Measurements from ENCODE around the gene TECPR1.
"Not testable (repeated sequence)": the region's sequence is repeated elsewhere in the genome, so short reads cannot be mapped to it uniquely, and the experiment has no call there.

Gene TECPR1

GRCh38 chr7:98225913-98226614, 26.0 kb downstream of the TECPR1 start:
- no peak for FAIRE-seq

- no peak for FAIRE-seq
Measured at GRCh38 chr7:98224701-98225181, 27.3 kb downstream of the TECPR1 start.

GRCh38 chr7:98223898-98224700, 27.9 kb downstream of the TECPR1 start:
- no peak for FAIRE-seq

- no peak for FAIRE-seq
Measured at GRCh38 chr7:98223351-98223897, 28.6 kb downstream of the TECPR1 start.

- FAIRE-seq, result no peak
Measured at GRCh38 chr7:98222533-98223195, 29.4 kb downstream of the TECPR1 start.

- no peak for FAIRE-seq
Measured at GRCh38 chr7:98221611-98222532, 30.2 kb downstream of the TECPR1 start.

- not testable (repeated sequence) for FAIRE-seq
Measured at GRCh38 chr7:98219382-98219781, 32.6 kb downstream of the TECPR1 start.

DNA sequence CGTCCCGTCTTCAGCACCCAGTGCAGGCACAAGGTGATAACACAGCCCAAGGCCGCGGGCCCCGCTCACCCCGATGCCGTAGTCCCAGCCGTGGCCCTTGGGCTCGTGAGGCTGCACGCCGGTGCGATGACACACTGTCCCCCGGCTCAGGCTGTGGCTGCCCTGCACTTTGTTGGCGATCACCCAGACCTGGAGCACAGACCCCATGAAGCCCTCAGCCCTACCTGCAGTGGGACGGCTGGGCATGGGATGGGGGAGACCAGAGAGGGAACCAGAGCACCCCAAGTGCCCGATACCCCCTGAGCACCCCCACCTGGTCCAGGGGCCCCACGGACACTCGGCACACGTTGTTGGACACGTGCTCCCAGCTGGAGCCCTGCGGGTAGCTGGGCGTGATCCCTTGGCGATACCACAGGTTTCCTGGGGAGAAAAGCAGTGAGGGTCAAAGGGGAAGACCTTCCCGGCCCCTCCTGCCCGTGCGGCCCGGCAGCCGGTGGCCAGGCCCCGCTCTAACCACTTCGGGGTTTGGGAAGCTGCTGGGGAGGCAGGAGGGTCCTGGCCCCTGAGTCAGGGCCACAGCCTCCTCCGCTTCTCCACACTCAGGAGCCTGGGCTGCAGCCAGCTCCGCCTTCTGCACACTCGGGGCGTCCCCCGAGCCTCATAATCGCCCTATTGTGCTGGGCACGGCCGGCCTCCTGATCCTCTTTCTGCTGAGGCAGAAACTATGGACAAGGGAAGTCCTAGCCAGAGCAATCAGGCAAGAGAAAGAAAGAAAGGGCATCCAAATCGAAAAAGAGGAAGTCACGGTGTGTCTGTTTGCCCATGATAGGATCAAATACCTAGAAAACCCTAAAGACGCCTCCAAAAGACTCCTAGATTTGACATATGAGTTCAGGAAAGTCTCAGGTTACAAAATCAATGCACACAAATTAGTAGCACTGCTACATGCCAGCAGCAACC, 34.1 kb downstream of the TECPR1 start:
- FAIRE-seq, result no peak

GRCh38 chr7:98216941-98217622, 35.0 kb downstream of the TECPR1 start:
- FAIRE-seq, result no peak

- no peak for FAIRE-seq
Measured at GRCh38 chr7:98215561-98216495, 36.2 kb downstream of the TECPR1 start.

DNA sequence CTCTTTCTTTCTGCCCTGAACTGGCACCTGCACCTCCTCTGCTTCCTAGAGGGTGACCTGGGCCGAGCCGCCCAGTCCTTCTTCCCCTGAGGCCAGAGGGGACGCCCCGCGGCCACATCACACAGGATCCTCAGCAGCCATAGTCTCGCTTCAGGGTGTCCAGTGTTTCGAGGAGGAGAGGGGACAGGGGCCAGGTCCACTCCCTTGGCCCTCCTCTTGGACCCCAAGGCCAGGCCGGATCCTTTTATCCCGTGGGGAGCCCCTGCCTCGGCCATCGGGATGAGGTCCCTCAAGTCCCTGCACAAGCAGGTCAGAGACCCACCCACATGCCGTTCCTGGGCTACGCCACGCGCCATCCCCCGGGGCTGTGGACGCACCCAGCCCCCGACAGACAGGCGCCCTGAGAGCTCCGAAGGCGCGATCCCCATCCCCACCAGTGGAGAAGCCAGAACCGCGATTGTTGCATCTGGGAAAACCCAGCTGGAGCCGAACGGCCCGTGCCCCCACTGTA, 37.2 kb downstream of the TECPR1 start:
- FAIRE-seq, result no peak

GRCh38 chr7:98213888-98214810, 37.9 kb downstream of the TECPR1 start:
- no peak for FAIRE-seq

DNA sequence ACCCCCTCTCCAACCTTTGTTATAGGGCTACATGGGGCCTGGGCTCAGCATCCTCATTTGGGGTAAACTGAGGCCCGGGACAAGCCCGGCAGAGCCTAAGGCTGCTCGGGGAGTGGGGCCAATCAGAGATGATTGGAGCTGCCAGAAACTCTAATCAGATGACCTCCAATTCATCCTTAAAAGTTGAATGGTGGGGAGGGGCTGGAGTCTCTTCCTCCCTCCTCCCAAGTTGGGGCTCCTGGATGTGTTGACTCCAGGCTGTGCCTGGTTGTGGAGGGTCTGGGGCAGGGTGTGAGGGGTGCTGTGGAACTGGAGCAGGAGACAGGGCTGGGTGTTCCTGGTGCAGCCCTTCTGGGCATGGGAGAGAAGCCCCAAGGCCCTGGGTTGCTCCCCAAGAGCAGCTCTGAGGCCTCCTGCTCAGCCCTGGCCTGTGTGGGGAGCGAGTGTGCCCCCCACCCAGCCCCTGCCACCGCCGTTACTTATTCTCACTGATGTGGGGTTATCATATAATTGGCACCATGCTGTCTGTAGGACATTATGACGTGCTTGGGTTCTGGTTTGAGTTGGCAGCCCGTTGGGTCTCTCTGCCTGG, 38.6 kb downstream of the TECPR1 start:
- FAIRE-seq, result no peak

DNA sequence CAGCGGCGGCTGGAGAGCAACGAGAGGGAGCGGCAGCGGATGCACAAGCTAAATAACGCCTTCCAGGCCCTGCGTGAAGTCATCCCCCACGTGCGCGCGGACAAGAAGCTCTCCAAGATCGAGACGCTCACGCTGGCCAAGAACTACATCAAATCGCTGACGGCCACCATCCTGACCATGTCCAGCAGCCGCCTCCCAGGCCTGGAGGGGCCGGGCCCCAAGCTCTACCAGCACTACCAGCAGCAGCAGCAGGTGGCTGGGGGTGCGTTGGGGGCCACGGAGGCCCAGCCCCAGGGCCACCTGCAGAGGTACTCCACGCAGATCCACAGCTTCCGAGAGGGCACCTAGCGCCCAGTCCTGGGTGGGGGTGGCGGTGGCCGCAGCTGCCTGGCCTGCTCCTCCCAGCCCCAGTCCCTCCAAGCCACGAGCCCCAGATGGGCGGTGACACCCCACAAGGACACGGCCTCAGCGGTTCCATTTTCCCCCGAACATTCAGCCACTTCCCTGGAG, 39.4 kb downstream of the TECPR1 start:
- FAIRE-seq, result no peak

GRCh38 chr7:98211676-98212531, 40.1 kb downstream of the TECPR1 start:
- no peak for FAIRE-seq

- no peak for FAIRE-seq
Measured at GRCh38 chr7:98211221-98211675, 40.8 kb downstream of the TECPR1 start, which contains the start of gene BHLHA15. Gene BHLHA15, plus strand, starts transcription at chr7:98211439. Its CDS starts 871 bp downstream, at chr7:98212310.
